Stimulated activated CD8-positive, alpha-beta memory T cell treated with anti-CD3 and anti-CD28 coated beads, Interleukin-7, amount 100 ng/mL, for 48 hours (primary cell): ENCODE data around the gene DTX2.
A peak's percentile ranks its signal among the peaks of the same experiment; 100 is the strongest.
"Not testable (repeated sequence)": the region's sequence is repeated elsewhere in the genome, so short reads cannot be mapped to it uniquely, and the experiment has no call there.

ENCODE experiments used
- DNase-seq, 2 donors: peaks; one replicate each; pipeline ENCODE4 v3.0.0-alpha.2; 2020; ENCODE audit warnings: low read depth in 1 of 2; ENCODE audit errors: extremely low read depth in 1 of 2

DTX2 gene

GRCh38 chr7:76461464-76462101 is at the start of gene DTX2:
Gene DTX2 (plus strand): TSS chr7:76461709. CDS start chr7:76480510, 18,801 bp downstream.
- not testable (repeated sequence) for DNase-seq

DNA sequence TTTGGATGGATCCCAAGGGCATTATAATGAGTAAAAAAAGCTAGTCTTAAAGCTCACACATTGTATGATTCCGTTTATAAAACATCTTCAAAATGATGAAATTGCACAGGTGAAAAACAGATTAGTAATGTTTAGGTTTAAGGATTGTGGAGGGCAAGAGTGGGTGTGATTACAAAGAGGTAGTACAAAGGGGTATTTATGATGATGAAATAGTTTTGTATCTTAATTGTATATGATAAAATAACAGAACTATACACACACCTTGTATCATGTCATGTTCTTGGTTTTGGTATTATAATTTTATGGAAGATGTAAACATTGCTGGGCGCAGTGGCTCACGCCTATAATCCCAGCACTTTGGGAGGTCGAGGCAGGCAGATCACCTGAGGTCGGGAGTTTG is 49.3 kb upstream of the DTX2 start:
- no peak for DNase-seq

DNA sequence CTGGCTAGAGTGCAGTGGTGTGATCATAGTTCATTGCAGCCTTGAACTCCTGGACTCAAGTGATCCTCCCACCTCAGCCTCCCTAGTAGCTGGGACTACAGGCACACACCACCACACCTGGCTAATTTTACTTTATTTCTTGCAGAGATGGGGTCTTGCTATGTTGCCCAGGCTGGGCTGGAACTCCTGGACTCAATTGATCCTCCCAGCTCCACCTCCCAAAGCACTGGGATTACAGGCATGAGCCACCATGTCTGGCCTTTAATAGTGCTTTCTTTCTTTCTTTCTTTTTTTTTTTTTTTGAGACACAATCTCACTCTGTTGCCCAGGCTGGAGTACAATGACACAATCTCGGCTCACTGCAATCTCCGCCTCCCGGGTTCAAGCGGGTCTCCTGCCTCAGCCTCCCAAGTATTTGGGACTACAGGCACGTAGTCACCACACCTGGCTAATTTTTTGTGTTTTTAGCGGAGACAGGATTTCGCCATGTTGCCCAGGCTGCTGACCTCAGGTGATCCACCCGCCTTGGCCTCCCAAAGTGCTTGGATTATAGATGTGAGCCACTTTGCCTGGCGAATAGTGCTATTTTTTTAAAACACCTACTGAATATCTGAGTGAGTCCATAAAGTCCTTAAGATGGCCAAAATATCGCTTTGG is 43.7 kb upstream of the DTX2 start:
- DNase-seq: not testable (repeated sequence)

GRCh38 chr7:76421097-76421496 is 40.4 kb upstream of the DTX2 start:
- DNase-seq: not testable (repeated sequence)

DNA sequence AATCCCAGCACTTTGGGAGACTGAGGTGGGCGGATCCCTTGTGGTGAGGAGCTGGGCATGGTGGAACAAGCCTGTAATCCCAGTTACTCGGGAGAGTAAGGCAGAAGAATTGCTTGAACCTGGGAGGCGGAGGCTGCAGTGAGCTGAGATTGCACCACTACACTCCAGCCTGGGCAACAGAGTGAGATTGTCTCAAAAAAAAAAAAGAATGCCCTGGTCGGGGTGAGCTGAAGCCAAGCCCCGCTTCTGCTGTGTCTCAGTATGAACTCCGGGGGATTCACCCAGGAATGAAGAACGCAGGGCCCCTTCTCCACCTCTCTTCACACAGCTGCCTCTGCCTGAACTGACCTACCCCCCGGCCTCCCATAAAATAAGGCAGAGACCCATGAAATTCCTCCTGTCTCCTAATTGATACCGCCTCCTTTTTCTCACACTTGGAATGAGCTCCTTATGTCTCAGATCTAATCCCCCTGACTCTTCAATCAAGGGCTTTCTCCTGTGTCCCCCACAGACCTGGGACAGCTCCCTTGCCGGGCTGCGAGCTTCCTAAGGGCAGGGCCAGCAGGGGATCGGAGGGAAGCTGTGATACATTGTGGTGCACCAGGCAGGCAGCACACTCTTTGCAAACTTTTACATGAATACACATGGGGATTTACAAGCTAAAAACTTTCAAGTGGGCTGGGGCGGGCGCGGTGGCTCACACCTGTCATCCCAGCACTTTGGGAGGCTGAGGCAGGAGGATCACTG is 37.7 kb upstream of the DTX2 start:
- DNase-seq: no peak

DNA sequence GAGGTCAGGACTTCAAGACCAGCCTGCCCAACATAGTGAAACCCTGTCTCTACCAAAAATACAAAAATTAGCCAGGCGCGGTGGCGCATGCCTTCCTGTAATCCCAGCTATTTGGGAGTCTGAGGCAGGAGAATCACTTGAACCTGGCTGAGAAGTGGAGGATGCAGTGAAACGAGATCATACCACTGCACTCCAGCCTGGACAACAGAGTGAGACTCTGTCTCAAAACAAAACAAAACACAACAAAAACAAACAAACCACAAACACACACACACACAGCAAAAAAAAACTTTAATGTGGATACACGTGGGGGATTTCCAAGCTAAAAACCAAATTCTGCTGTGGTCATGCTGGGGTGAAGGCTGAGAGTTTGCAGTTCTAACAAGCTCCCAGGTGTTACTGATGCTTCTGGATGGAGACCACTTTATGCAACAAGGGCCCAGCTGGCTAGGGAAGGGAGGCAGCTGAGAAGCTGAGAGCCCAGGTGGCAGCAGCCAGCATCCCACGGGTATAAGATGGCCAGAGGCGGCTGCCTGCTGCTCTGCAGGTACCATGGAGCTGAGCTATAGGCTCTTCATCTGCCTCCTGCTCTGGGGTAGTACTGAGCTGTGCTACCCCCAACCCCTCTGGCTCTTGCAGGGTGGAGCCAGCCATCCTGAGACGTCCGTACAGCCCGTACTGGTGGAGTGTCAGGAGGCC is 36.9 kb upstream of the DTX2 start, which contains the start of gene ZP3:
Gene ZP3, plus strand, starts transcription at position 538 of the 699 bp plus-strand sequence. Its CDS starts 15 bp downstream, at position 553.
- DNase-seq: no peak

DNA sequence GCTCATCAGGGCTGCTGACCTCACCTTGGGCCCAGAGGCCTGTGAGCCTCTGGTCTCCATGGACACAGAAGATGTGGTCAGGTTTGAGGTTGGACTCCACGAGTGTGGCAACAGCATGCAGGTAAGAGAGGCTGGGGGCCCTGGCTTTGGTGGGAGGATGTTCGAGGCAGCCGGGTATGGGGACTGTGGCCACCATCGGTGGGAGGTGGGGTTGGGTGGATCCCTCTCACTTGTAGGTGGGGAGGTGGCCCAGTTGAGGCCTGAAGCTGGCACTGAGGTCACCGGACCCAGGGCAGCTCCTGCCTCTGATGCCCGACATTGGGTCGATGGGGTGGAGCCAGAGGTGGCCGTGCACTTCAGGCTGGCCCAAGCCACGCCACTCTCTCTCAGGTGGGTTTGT is 36.4 kb upstream of the DTX2 start:
- DNase-seq: no peak

DNA sequence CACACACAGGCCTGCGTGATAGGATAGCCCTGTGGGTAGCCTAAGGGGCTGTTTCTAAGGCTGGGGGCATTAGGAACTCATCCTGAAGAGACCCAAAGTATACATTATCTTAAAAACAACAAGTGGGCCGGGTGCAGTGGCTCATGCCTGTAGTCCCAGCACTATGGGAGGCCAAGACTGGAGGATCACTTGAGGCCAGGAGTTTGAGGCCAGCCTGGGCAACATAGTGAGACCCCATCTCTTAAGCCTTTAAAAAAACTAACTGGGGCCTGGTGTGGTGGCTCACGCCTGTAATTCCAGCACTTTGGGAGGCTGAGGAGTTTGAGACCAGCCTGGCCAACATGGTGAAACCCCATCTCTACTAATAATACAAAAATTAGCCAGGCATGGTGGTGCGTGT is 36.0 kb upstream of the DTX2 start:
- not testable (repeated sequence) for DNase-seq

DNA sequence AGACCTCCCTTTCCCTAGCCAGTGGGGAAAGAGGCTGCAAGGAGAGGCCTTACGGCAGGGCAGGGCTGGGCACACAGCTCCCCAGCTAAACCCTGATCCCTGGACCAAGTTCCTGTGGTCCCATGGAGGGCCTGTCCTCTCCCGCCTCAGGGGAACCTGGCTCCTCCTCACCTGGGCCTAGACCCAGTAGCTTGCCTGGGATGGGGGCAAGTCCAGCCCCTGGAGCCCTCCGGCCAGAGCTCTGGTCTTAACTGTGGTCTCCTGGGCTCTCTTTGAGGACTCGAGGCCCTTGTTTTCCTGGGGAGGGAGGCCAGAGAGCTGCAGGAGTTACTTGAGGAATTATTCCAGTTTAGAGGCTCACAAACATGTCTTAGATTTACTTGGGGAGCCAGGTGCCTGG is 35.3 kb upstream of the DTX2 start:
- DNase-seq: no peak

- no peak for DNase-seq
These were observed 33.9 kb upstream of the DTX2 start for GRCh38 chr7:76427635-76428034.

GRCh38 chr7:76428149-76428823 is 33.2 kb upstream of the DTX2 start:
- DNase-seq: no peak

DNA sequence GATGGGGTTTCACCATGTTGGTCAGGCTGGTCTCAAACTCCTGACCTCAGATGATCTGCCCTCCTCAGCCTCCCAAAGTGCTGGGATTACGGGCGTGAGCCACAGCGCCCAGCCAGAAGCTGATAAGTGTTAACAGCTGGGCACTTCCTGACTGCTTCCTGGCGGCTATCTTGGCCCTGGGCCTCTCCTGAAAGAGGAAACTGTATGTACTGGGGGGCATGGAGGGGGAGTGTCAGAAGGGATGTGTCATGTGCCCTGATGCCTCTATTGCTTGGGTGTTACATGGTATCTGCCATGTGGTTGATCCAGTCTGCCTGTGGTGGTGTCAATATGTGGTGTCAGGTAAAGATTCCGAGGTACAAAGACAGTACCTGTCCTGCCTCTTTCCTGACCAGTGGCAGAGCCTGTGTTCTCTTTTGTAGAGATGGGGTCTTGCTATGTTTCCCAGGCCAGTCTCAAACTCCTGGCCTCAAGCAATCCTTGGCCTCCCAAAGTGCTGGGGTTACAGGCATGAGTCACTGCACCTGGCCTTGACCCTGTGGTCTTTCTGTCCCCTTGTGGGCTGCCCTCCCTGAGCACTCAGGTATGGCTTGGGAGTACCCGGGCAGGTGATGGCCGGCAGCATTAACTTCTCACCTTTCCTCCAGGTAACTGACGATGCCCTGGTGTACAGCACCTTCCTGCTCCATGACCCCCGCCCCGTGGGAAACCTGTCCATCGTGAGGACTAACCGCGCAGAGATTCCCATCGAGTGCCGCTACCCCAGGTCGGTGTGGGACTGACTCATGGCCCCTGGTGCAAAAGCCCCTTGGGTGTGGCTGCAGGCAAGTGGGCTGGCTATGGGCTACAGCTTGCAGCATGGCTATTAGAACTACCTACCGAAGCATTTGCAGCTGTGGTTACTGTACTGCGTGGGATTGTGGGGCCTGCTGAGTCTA is 32.4 kb upstream of the DTX2 start:
- no peak for DNase-seq

GRCh38 chr7:76430211-76430610 is 31.3 kb upstream of the DTX2 start:
- DNase-seq: no peak

DNA sequence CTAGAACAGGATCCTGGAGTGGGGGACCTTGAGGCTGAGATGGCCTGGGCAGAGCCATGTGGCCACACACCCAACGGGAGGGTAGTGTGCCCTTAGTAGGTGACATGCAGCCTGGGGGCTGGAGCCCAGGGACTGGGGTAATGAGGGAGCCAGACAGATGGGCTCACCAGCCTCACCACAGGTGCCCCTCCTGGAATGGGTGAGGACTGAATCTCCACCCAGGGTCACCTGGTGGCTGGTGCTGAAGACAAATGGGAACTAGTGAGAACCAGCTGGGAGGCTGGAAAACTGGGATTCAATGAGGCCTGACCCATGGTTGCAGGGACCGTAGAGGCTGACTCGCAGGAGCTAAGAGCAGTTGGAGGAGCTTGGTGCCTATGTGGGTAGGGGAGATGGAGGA is 30.7 kb upstream of the DTX2 start:
- no peak for DNase-seq

GRCh38 chr7:76437873-76438272 is 23.6 kb upstream of the DTX2 start:
- peak in 1 of 2 donors; percentile 39 for DNase-seq

DNA sequence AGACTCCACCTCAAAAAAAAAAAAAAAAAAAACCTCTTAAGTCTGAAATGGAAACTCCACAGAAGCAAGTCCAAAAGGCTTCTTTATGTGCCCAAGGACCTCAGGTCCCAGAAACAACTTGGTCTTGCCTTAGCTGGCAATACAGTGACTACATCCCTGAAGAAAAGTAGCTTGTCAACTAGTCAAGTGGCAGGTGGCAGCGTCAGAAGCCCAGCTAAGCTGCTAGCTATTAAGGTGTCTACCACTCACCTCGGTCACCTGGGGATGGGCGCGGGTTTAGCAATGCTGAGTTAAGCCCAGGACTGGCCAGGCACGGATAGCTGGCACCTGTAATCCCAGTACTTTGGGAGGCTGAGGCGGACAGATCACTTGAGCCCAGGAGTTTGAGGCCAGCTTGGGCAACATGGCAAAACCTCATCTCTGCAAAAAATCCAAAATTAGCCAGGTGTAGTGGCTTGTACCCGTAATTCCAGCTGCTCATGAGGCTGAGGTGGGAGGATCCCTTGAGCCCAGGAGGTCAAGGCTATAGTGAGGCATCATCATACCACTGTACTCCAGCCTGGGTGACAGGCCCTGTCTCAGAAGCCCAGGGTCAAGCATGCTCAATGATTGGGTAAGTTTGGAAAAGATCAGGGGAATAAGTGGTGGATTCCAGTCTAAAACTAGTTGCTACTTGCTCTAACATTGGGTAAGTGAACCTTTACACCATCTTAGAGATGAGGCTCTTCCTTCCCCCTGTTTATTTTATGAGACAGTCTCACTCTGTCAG is 22.2 kb upstream of the DTX2 start:
- DNase-seq: not testable (repeated sequence)

DNA sequence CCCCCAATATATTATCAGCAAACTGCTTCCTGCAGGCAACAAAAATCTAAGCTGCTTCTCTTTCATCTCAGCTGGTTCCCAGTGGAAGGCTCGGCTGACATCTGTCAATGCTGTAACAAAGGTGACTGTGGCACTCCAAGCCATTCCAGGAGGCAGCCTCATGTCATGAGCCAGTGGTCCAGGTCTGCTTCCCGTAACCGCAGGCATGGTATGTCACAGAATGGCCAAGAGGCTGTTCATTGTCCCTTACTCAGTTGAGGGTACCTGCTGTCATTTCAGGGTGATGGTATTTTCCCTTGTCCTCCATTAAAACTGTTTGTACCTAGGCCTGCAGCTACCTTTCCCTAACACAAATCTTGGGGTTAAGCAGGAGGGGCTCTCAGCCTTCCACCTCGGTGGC is 21.1 kb upstream of the DTX2 start:
- not testable (repeated sequence) for DNase-seq

GRCh38 chr7:76441792-76442191 is 19.7 kb upstream of the DTX2 start:
- not testable (repeated sequence) for DNase-seq
